ENCODE measurements around the gene CHFR.
"Not testable (repeated sequence)": the region's sequence is repeated elsewhere in the genome, so short reads cannot be mapped to it uniquely, and the experiment has no call there.

CHFR gene

GRCh38 chr12:132803888-132804287, 83.5 kb downstream of the CHFR start:
- H3K4me1 ChIP-seq, result no peaks in the 10 kb centered on the region
- H3K9me3 ChIP-seq, result no peaks in the 10 kb centered on the region

GRCh38 chr12:132803125-132803524, 84.3 kb downstream of the CHFR start:
- peaks cover 75% of the 10 kb centered on the region for H3K36me3 ChIP-seq
- TF ChIP-seq CTCF (IDR thresholded peaks at IDR 0.05; ENCODE audit: low read depth, low read length), result no peak
- H3K9me3 ChIP-seq, result no peaks in the 10 kb centered on the region
- H3K4me1 ChIP-seq, result no peaks in the 10 kb centered on the region
- no peaks in the 10 kb centered on the region for H3K27me3 ChIP-seq
- no peak overlapping the region for H3K4me3 ChIP-seq (ENCODE audit: low read depth, low read length)
- no peak for DNase-seq

More at GRCh38 chr12:132803888-132804287, 83.5 kb downstream of the CHFR start:
- Histone ChIP-seq H3K4me3 (ENCODE audit: low read depth, low read length) (no peak overlapping the region), H3K27me3 (no peaks in the 10 kb centered on the region), H3K36me3 (peaks cover 78% of the 10 kb centered on the region)
- no peak for DNase-seq
- TF ChIP-seq CTCF (IDR thresholded peaks at IDR 0.05; ENCODE audit: low read depth, low read length), result no peak

GRCh38 chr12:132801741-132802140, 85.7 kb downstream of the CHFR start:
- no peak for DNase-seq
- Histone ChIP-seq H3K4me3 (ENCODE audit: low read depth, low read length) (no peak overlapping the region), H3K9me3 (no peaks in the 10 kb centered on the region), H3K36me3 (peaks cover 72% of the 10 kb centered on the region), H3K4me1 (no peaks in the 10 kb centered on the region), H3K27me3 (no peaks in the 10 kb centered on the region)
- no peak for TF ChIP-seq CTCF (IDR thresholded peaks at IDR 0.05; ENCODE audit: low read depth, low read length)

- peaks cover 64% of the 10 kb centered on the region for H3K36me3 ChIP-seq
These were observed 88.6 kb downstream of the CHFR start for GRCh38 chr12:132798836-132799235.

GRCh38 chr12:132797820-132798570, 89.4 kb downstream of the CHFR start:
- no peak for DNase-seq
- Histone ChIP-seq H3K4me1 (no peaks in the 10 kb centered on the region), H3K4me3 (ENCODE audit: low read depth, low read length) (no peak overlapping the region), H3K36me3 (peaks cover 56% of the 10 kb centered on the region), H3K27me3 (no peaks in the 10 kb centered on the region), H3K9me3 (no peaks in the 10 kb centered on the region)
- no peak for TF ChIP-seq CTCF (IDR thresholded peaks at IDR 0.05; ENCODE audit: low read depth, low read length)

More at GRCh38 chr12:132798836-132799235, 88.6 kb downstream of the CHFR start:
- no peak for TF ChIP-seq CTCF (IDR thresholded peaks at IDR 0.05; ENCODE audit: low read depth, low read length)
- Histone ChIP-seq H3K4me3 (ENCODE audit: low read depth, low read length) (no peak overlapping the region), H3K27me3 (no peaks in the 10 kb centered on the region), H3K9me3 (no peaks in the 10 kb centered on the region), H3K4me1 (no peaks in the 10 kb centered on the region)
- no peak for DNase-seq

- TF ChIP-seq CTCF (IDR thresholded peaks at IDR 0.05; ENCODE audit: low read depth, low read length), result no peak
- DNase-seq, result no peak
- Histone ChIP-seq H3K4me1 (no peaks in the 10 kb centered on the region), H3K36me3 (peaks cover 47% of the 10 kb centered on the region), H3K27me3 (no peaks in the 10 kb centered on the region), H3K4me3 (ENCODE audit: low read depth, low read length) (no peak overlapping the region), H3K9me3 (no peaks in the 10 kb centered on the region)
These were observed 91.6 kb downstream of the CHFR start for GRCh38 chr12:132795847-132796246.

- DNase-seq, H3K4me1 ChIP-seq: not testable (repeated sequence)
- H3K36me3 ChIP-seq, result peaks cover 42% of the 10 kb centered on the region
These were observed 95.5 kb downstream of the CHFR start for GRCh38 chr12:132791940-132792339.

More at GRCh38 chr12:132791940-132792339, 95.5 kb downstream of the CHFR start:
- not testable (repeated sequence) for H3K9me3 ChIP-seq; H3K4me3 ChIP-seq (ENCODE audit: low read depth, low read length); H3K27me3 ChIP-seq

Measured in BE2C (cell line).